ENCODE data around the gene GRAMD1B. TPM values are rescaled to one million over a fixed set of nuclear protein-coding genes. Genes with fewer than 3 reads are reported as not detected.

GRAMD1B gene
- total RNA-seq, 5 donors from 2014 or later (not counting 1 experiment from before 2014, with no cell fraction given): 8.6 to 15.6 (median 10.5) TPM

- WGBS (ENCODE audit: insufficient coverage): 60% methylated on average over 1 of the region's 2 CpGs
- Mint-ChIP-seq H3K4me3 (no peak overlapping the region), H3K9me3 (no peaks in the 10 kb centered on the region), H3K27ac (no peak overlapping the region), H3K36me3 (peaks cover 7% of the 10 kb centered on the region), H3K4me1 (no peaks in the 10 kb centered on the region), H3K27me3 (no peaks in the 10 kb centered on the region)
- Histone ChIP-seq H3K9me3 (no peaks in the 10 kb centered on the region), H3K27me3 (replicated peaks in 1 of 2; ENCODE audit: control insufficient read depth in 2 of 2, extremely low read depth in 1 of 2, insufficient read depth in 2 of 2, low read length in 1 of 2) (peaks cover 0 to 2% of the 10 kb centered on the region in 2 experiments), H3K27ac (ENCODE audit: low read length) (no peak overlapping the region), H3K4me1 (ENCODE audit: control insufficient read depth in 1 of 2, extremely low read depth in 1 of 2, insufficient read depth in 2 of 2, low read length in 2 of 2) (no peaks in the 10 kb centered on the region), H3K36me3 (ENCODE audit: control insufficient read depth in 2 of 2, extremely low read depth in 1 of 2, insufficient read depth in 1 of 2, low read length in 1 of 2) (no peaks in the 10 kb centered on the region), H3K4me3 (ENCODE audit: control insufficient read depth in 1 of 2, extremely low read depth in 1 of 2, low read length in 1 of 2) (no peak overlapping the region)
- ATAC-seq (replicated peaks in 1 of 4) (no peak), DNase-seq (no peak)
- ChIA-PET POLR2A (no interaction called here), CTCF (no interaction called here)
These were observed 116.4 kb downstream of the GRAMD1B start for GRCh38 chr11:123546515-123546914.

GRCh38 chr11:123547180-123547579, 117.1 kb downstream of the GRAMD1B start:
- peaks cover 4% of the 10 kb centered on the region for H3K36me3 Mint-ChIP-seq
- H3K4me3 Mint-ChIP-seq: no peak overlapping the region
- no peaks in the 10 kb centered on the region for H3K4me1 Mint-ChIP-seq
- DNase-seq (no peak), ATAC-seq (replicated peaks in 1 of 4) (no peak)
- ChIA-PET CTCF (no interaction called here), POLR2A (no interaction called here)
- no peaks in the 10 kb centered on the region for H3K9me3 Mint-ChIP-seq
- no peaks in the 10 kb centered on the region for H3K36me3 ChIP-seq (ENCODE audit: control insufficient read depth in 2 of 2, extremely low read depth in 1 of 2, insufficient read depth in 1 of 2, low read length in 1 of 2)
- no peak overlapping the region for H3K27ac ChIP-seq (ENCODE audit: low read length)
- no peak overlapping the region for H3K27ac Mint-ChIP-seq
- H3K27me3 Mint-ChIP-seq: no peaks in the 10 kb centered on the region
- H3K4me1 ChIP-seq (ENCODE audit: control insufficient read depth in 1 of 2, extremely low read depth in 1 of 2, insufficient read depth in 2 of 2, low read length in 2 of 2): no peaks in the 10 kb centered on the region
- peaks cover 0 to 2% of the 10 kb centered on the region in 2 experiments for H3K27me3 ChIP-seq (replicated peaks in 1 of 2; ENCODE audit: control insufficient read depth in 2 of 2, extremely low read depth in 1 of 2, insufficient read depth in 2 of 2, low read length in 1 of 2)
- no peaks in the 10 kb centered on the region for H3K9me3 ChIP-seq
- no peak overlapping the region for H3K4me3 ChIP-seq (ENCODE audit: control insufficient read depth in 1 of 2, extremely low read depth in 1 of 2, low read length in 1 of 2)

- H3K27me3 Mint-ChIP-seq: no peaks in the 10 kb centered on the region
- Histone ChIP-seq H3K36me3 (ENCODE audit: control insufficient read depth in 2 of 2, extremely low read depth in 1 of 2, insufficient read depth in 1 of 2, low read length in 1 of 2) (no peaks in the 10 kb centered on the region), H3K4me3 (ENCODE audit: control insufficient read depth in 1 of 2, extremely low read depth in 1 of 2, low read length in 1 of 2) (no peak overlapping the region), H3K27ac (ENCODE audit: low read length) (no peak overlapping the region), H3K9me3 (no peaks in the 10 kb centered on the region), H3K27me3 (replicated peaks in 1 of 2; ENCODE audit: control insufficient read depth in 2 of 2, extremely low read depth in 1 of 2, insufficient read depth in 2 of 2, low read length in 1 of 2) (peaks cover 0 to 2% of the 10 kb centered on the region in 2 experiments), H3K4me1 (ENCODE audit: control insufficient read depth in 1 of 2, extremely low read depth in 1 of 2, insufficient read depth in 2 of 2, low read length in 2 of 2) (no peaks in the 10 kb centered on the region)
- no peaks in the 10 kb centered on the region for H3K4me1 Mint-ChIP-seq
- H3K27ac Mint-ChIP-seq: no peak overlapping the region
- H3K9me3 Mint-ChIP-seq: no peaks in the 10 kb centered on the region
- WGBS (ENCODE audit: insufficient coverage): 92% methylated on average over 3 of the region's 4 CpGs
- ChIA-PET CTCF (no interaction called here), POLR2A (no interaction called here)
- ATAC-seq (replicated peaks in 1 of 4) (no peak), DNase-seq (no peak)
- no peaks in the 10 kb centered on the region for H3K36me3 Mint-ChIP-seq
- no peak overlapping the region for H3K4me3 Mint-ChIP-seq
These were observed 118.7 kb downstream of the GRAMD1B start for GRCh38 chr11:123548774-123549173.

GRCh38 chr11:123549926-123550917, 120.2 kb downstream of the GRAMD1B start:
- H3K4me3 Mint-ChIP-seq: no peak overlapping the region
- no peaks in the 10 kb centered on the region for H3K36me3 Mint-ChIP-seq
- CTCF ChIA-PET: no interaction called here
- H3K27ac Mint-ChIP-seq: no peak overlapping the region
- no peaks in the 10 kb centered on the region for H3K4me1 Mint-ChIP-seq
- H3K27ac ChIP-seq (ENCODE audit: low read length): no peak overlapping the region
- ATAC-seq (replicated peaks in 1 of 4) (no peak), DNase-seq (no peak)
- H3K27me3 Mint-ChIP-seq: no peaks in the 10 kb centered on the region
- H3K4me1 ChIP-seq (ENCODE audit: control insufficient read depth in 1 of 2, extremely low read depth in 1 of 2, insufficient read depth in 2 of 2, low read length in 2 of 2): no peaks in the 10 kb centered on the region
- no peaks in the 10 kb centered on the region for H3K36me3 ChIP-seq (ENCODE audit: control insufficient read depth in 2 of 2, extremely low read depth in 1 of 2, insufficient read depth in 1 of 2, low read length in 1 of 2)
- H3K9me3 ChIP-seq: no peaks in the 10 kb centered on the region
- H3K4me3 ChIP-seq (ENCODE audit: control insufficient read depth in 1 of 2, extremely low read depth in 1 of 2, low read length in 1 of 2): no peak overlapping the region
- H3K9me3 Mint-ChIP-seq: no peaks in the 10 kb centered on the region
- POLR2A ChIA-PET: no interaction called here
- 85% methylated on average over 13 of the region's 16 CpGs for WGBS (ENCODE audit: insufficient coverage)
- peaks cover 0 to 2% of the 10 kb centered on the region in 2 experiments for H3K27me3 ChIP-seq (replicated peaks in 1 of 2; ENCODE audit: control insufficient read depth in 2 of 2, extremely low read depth in 1 of 2, insufficient read depth in 2 of 2, low read length in 1 of 2)

GRCh38 chr11:123551079-123551478, 121.0 kb downstream of the GRAMD1B start:
- CTCF ChIA-PET: no interaction called here
- Histone ChIP-seq H3K36me3 (ENCODE audit: control insufficient read depth in 2 of 2, extremely low read depth in 1 of 2, insufficient read depth in 1 of 2, low read length in 1 of 2) (no peaks in the 10 kb centered on the region), H3K4me3 (ENCODE audit: control insufficient read depth in 1 of 2, extremely low read depth in 1 of 2, low read length in 1 of 2) (no peak overlapping the region), H3K4me1 (ENCODE audit: control insufficient read depth in 1 of 2, extremely low read depth in 1 of 2, insufficient read depth in 2 of 2, low read length in 2 of 2) (no peaks in the 10 kb centered on the region), H3K27ac (ENCODE audit: low read length) (no peak overlapping the region), H3K27me3 (replicated peaks in 1 of 2; ENCODE audit: control insufficient read depth in 2 of 2, extremely low read depth in 1 of 2, insufficient read depth in 2 of 2, low read length in 1 of 2) (peaks cover 0 to 2% of the 10 kb centered on the region in 2 experiments), H3K9me3 (no peaks in the 10 kb centered on the region)
- Mint-ChIP-seq H3K36me3 (no peaks in the 10 kb centered on the region), H3K4me3 (no peak overlapping the region), H3K27ac (no peak overlapping the region), H3K27me3 (no peaks in the 10 kb centered on the region), H3K9me3 (no peaks in the 10 kb centered on the region), H3K4me1 (no peaks in the 10 kb centered on the region)
- WGBS (ENCODE audit: insufficient coverage): 100% methylated on average over 3 of the region's 6 CpGs
- no peak for ATAC-seq (replicated peaks in 1 of 4)
- POLR2A ChIA-PET: no interaction called here
- no peak for DNase-seq

GRCh38 chr11:123556633-123557032, 126.6 kb downstream of the GRAMD1B start:
- Histone ChIP-seq H3K27me3 (replicated peaks in 1 of 2; ENCODE audit: control insufficient read depth in 2 of 2, extremely low read depth in 1 of 2, insufficient read depth in 2 of 2, low read length in 1 of 2) (no peaks in the 10 kb centered on the region), H3K4me1 (ENCODE audit: control insufficient read depth in 1 of 2, extremely low read depth in 1 of 2, insufficient read depth in 2 of 2, low read length in 2 of 2) (peaks cover 2 to 12% of the 10 kb centered on the region in 2 experiments), H3K36me3 (ENCODE audit: control insufficient read depth in 2 of 2, extremely low read depth in 1 of 2, insufficient read depth in 1 of 2, low read length in 1 of 2) (no peaks in the 10 kb centered on the region), H3K9me3 (no peaks in the 10 kb centered on the region), H3K27ac (ENCODE audit: low read length) (no peak overlapping the region), H3K4me3 (ENCODE audit: control insufficient read depth in 1 of 2, extremely low read depth in 1 of 2, low read length in 1 of 2) (no peak overlapping the region)
- ATAC-seq (replicated peaks in 1 of 4) (no peak), DNase-seq (no peak)
- H3K4me3 Mint-ChIP-seq: no peak overlapping the region
- 100% methylated on average over 2 of the region's 7 CpGs for WGBS (ENCODE audit: insufficient coverage)
- peaks cover 10 to 16% (median 14%) of the 10 kb centered on the region in 3 donors for H3K4me1 Mint-ChIP-seq
- no peaks in the 10 kb centered on the region for H3K9me3 Mint-ChIP-seq
- ChIA-PET POLR2A (no interaction called here), CTCF (interaction anchor here in 1 of 2 donors (0.8 kb wide), 1 partner anchor 84 kb away, joined by 3 read pairs; no protein-coding TSS in a partner anchor)
- no peak overlapping the region for H3K27ac Mint-ChIP-seq
- no peaks in the 10 kb centered on the region for H3K36me3 Mint-ChIP-seq
- no peaks in the 10 kb centered on the region for H3K27me3 Mint-ChIP-seq

Data from T-cell (primary cell).